Stimulated activated CD4-positive, alpha-beta T cell treated with anti-CD3 and anti-CD28 coated beads, Interleukin-1b, Interleukin-23, amount 100 ng/mL, for 4 hours (primary cell): Measurements from ENCODE around the gene SLC22A4.

ENCODE experiments used
- DNase-seq, 2 donors: peaks; one replicate each; pipeline ENCODE4 v3.0.0-alpha.2; 2020; ENCODE audit warnings: low read depth in 2 of 2

Gene SLC22A4

GRCh38 chr5:132262882-132263547 lies 31.2 kb upstream of the SLC22A4 start:
- DNase-seq: no peak

DNA sequence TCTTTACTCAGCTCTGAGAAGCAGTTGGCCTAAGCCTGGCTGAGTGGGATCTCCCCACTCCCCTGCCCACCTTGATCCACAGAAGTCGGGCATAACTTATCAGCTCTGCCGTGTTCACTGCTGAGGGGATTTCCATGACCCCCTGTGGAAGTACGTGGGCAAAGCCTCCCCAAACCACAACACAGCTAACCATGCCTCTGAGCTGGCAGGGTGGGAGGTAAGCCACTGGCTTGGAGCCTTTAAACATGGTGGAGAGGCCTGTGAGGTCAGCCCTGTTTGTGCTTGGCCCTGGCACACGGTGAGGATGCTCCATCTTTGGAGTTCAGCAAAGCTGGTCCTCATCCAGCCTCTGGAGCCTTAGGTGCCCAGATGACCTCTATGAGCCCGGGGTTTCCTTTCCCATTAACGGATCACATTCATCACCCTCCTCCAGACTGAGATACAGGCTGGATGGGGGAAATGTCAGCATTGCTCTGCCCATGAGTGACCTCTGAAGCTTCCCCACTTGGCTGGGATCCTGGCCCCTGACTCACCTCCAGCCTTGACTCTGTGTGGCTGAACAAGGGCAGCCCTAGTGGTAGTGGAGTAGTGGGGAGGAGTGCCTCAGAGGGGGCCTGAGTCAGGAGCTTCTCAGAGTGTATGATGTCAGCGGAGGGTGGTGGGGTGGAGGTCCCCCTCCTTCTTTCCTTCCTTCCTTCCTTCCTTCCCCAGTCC lies 30.5 kb upstream of the SLC22A4 start:
- DNase-seq: no peak

- no peak for DNase-seq
Observed at GRCh38 chr5:132264546-132265335, 29.5 kb upstream of the SLC22A4 start.

GRCh38 chr5:132265336-132266030 lies 28.7 kb upstream of the SLC22A4 start:
- no peak for DNase-seq

- no peak for DNase-seq
Observed at GRCh38 chr5:132266031-132266835, 28.0 kb upstream of the SLC22A4 start.

- no peak for DNase-seq
Observed at GRCh38 chr5:132266836-132267160, 27.4 kb upstream of the SLC22A4 start.

DNA sequence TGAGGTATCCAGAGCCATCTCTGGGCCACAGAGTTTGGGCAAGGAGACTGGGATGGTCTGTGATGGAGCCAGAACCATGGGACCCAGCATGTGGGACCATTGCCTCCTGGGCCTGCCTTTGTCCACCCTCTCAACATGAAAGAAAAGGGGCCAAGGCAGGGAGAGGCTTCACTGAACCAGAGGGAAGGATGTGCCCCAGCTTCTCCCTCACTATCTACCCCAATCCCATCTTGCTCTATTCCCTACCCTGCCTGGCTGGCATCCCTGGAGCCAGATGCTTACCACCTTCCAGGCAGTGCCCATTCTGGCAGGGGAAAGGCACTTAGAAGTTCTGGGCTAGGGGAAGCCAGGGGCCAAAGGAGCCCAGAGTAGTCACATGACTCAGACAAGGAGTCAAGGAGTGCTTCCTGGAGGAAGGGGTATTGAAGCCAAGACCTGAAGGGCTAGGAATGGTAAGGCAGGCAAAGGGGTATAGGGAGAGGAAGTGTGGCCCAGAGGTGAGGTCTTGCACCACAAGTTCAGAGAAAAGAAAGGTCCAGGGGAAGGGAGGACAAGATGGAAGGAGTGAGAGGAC lies 26.9 kb upstream of the SLC22A4 start:
- no peak for DNase-seq

DNA sequence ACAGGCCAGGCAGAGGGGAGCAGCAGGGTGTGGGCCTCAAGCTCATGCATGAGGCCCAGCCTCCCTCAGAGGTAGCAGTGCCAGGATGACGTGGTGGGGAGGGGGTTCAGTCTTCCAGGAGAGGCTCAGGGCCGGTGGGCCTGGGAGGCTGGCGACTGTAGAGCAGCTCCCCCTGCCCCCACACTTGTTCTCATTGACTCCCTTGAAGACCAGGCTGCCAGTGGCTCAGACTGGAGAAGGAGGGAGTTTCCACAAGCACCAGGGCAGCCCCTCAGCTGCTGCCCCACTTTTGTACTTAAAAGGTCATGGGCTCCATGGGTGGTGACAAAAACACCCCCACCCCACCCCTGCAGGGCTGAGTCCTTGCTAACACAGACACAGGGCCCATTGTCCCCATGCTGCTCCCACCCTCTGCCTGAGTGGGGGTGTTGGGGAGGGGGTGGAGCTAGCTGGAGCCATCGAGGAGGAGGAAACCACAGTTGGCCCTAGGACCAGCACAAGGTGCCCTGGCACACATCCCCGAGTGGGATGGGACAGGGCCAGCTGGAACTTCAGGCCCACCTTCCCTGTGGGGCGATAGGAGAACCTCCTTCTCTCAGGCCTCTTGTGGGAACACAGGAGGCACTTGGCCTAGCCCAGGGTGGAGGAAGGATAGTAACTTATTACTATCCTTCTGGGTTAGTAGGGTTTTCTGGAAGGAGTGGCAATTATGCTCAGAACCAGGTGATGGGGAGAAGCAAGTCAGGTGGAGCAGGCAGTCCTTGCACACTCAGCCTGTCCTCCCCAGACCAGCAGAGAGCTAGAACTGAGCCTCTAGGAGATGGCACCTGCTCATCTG lies 26.0 kb upstream of the SLC22A4 start:
- DNase-seq: no peak

DNA sequence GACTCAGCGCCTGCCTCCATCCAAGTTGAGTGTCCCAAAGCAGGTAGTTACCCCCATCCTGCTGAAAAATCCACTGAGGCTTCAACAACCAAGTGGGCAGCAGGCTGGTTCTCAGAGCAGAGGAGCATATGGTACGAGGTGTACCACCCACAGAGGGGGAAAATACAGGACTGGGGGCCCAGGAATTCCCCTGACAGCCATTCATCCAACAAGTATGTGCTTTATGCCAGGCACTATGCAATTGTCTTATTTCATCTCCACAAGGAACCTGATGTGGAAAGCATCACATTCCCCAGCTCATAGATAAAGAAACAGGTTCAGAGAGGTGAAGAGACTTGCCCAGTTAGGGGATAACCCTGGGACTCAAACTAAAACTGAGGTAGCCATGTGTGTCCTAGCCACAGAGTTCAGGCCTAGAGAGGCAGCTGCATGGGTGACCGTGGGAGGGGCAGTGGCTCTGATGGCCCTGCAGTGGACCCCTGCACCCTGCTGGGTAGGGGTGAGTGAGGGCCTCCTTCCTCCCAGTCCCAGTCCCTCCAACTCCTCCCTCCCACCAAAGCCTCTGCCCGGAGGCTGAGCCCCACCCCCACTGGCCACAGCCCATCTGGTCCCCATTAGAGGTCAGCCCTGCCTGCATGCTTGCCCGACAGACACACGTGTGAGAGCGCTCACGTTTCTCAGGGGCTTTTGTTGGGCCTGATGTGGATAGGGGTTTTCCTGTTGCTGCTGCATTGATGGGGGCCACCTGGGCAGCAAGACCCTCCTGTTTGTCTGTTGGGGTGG lies 25.2 kb upstream of the SLC22A4 start:
- DNase-seq: no peak

DNA sequence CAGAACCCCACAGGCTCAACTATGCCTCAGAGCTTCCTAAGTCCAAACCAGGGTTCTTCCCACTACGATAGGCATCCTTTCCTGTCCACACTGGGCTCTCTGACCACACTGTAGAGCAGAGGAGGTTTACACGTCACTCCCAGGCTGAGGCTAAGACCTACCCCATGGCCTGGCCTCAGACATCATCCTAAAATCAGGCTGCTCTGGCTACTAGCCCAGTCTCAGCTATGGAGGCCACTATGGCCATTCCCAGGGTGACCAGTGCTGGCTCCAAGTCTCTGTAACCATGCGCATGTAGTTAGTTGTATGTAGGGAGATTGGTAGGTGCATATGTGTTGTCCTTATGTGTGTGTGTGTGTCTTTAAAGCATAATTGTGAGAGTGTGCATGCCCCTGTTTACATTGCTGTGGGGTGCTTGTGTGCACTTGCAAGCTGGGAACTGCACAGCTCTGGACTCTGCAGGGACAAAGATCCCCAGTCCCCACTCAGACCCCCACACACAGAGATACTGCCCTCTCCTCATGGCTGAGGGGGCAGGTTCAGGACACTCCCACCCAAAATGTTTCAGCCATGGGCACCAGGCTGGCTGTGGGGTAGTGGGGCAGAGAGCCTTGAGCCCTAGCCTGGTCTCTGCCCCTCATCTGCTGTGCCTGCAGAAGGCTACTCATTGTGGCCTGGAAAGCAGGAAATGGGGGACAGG lies 24.4 kb upstream of the SLC22A4 start:
- no peak for DNase-seq

DNA sequence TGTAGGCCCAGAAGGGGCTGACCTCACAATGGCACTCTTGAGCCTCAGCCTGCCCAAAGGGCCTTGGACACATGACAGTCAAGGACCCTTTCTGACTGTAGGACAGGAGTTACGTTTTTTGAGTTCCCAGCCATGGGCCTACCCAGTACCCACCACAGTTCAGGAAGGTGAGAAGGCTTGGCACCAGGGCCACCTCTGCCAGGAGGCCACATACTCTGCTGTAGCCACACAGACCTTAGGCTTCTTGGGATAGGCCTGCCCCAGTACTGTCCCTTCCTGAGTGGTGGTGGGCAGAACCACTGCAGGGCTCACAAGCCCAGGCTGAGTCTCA lies 23.9 kb upstream of the SLC22A4 start:
- no peak for DNase-seq

DNA sequence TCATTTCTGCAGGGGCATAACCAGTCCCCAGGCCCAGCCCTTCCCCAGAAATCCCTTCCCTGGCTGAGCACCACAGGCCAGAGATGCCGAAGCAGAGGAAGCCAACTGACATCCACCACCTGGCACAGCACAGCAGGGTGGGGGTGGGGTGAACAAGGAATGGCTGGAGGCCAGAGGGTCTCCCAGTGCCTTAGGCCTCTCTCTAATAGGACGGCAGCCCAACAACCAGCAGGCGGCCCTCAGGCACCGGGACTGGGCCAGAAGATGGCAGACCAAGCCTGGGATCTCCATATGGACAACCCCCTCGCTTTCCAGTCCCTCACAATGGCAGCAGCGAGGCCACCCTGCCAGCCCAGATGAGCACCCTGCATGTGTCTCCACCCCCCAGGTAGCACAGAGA lies 23.5 kb upstream of the SLC22A4 start:
- no peak for DNase-seq

GRCh38 chr5:132271251-132272246 lies 22.6 kb upstream of the SLC22A4 start:
- DNase-seq: no peak

DNA sequence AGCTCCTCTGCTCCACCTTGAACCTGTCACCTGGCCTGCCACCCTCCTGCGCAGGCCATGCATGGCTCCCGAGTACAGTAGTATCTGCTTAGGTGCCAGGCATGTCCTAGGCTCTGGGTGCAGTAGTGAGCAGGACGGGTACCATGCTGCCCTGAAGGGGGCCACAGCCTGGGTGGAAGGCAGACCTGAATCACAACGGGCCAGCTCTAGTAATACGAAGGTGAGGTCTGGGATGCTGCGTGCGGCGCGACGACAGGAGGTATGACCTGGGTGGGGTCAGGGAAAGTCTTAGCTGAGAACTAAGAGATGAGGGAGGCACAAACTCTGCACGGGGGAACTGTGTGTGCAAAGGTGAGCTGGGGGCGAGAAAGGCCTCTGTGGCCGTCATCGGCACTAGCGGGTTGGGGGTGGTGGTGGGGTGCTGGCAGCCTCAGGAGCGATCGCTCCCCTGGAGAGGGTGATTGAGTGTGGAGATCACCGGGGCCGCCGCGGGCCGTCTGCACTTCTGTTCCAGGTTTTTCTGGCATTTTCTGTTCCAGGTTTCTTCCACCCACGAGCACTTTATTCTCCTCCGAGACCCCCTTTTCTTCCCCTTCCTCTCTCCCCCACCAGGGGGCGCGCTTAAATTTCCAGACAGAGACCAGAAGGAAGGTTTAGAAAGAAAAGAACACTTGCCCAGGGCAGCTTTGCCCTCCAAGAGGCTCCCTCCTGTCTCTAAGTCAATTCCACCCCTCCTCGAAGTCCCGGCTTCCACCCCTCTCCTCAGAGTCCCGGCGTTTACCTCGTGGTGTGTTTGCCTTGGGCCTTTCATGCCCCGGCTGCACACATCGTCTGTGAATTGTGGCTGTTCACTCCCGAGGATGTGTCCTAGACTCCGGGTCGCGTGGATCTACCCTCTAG lies 21.6 kb upstream of the SLC22A4 start:
- DNase-seq: peak; percentile 61 to 69

- DNase-seq: no peak
Observed at GRCh38 chr5:132273631-132274030, 20.6 kb upstream of the SLC22A4 start.

GRCh38 chr5:132274050-132274792 lies 20.0 kb upstream of the SLC22A4 start:
- DNase-seq: no peak
